H9 (cell line): ENCODE data around the gene OOEP. TPM values are rescaled to one million over a fixed set of nuclear protein-coding genes. Genes with fewer than 3 reads are reported as not detected.
"Not testable (repeated sequence)": the region's sequence is repeated elsewhere in the genome, so short reads cannot be mapped to it uniquely, and the experiment has no call there.

Experiments
- DNase-seq: peaks from one replicate; pipeline ENCODE4 v3.0.0-alpha.2; 2017
- H2AFZ ChIP-seq: one replicate; pipeline ENCODE4 v1.6.1; 2013; ENCODE audit warnings: mild to moderate bottlenecking, low read length, control low read depth, moderate library complexity
- H2AK5ac ChIP-seq: 2 replicates; pipeline ENCODE4 v1.6.1; 2013; ENCODE audit warnings: low read length, control low read depth, mixed read lengths; ENCODE audit not compliant: insufficient read length
- H2BK120ac ChIP-seq: one replicate; pipeline ENCODE4 v1.6.1; 2013; ENCODE audit warnings: low read depth, mild to moderate bottlenecking, low read length, control low read depth, inconsistent platforms; ENCODE audit not compliant: poor library complexity, severe bottlenecking
- H2BK12ac ChIP-seq: 2 replicates; pipeline ENCODE4 v1.6.1; 2013; ENCODE audit warnings: low read length, control low read depth, mixed read lengths, low read depth; ENCODE audit not compliant: insufficient read length
- H2BK15ac ChIP-seq: 2 replicates; pipeline ENCODE4 v1.6.1; 2013; ENCODE audit warnings: low read depth, low read length, control low read depth
- H2BK20ac ChIP-seq: one replicate; pipeline ENCODE4 v1.6.1; 2013; ENCODE audit warnings: low read depth, mild to moderate bottlenecking, low read length, control low read depth, inconsistent platforms; ENCODE audit not compliant: poor library complexity, severe bottlenecking
- H2BK5ac ChIP-seq: 2 replicates; pipeline ENCODE4 v1.6.1; 2013; ENCODE audit warnings: low read length, control low read depth, mixed read lengths; ENCODE audit not compliant: insufficient read length
- H3K14ac ChIP-seq: 2 replicates; pipeline ENCODE4 v1.6.1; 2013; ENCODE audit warnings: low read length, control low read depth; ENCODE audit not compliant: insufficient read depth
- H3K18ac ChIP-seq: 2 replicates; pipeline ENCODE4 v1.6.1; 2013; ENCODE audit warnings: low read depth, mild to moderate bottlenecking, mixed read lengths, low read length, control low read depth; ENCODE audit not compliant: insufficient read length
- H3K23ac ChIP-seq: 2 replicates; pipeline ENCODE4 v1.6.1; 2013; ENCODE audit warnings: low read length, control low read depth, mixed read lengths, low read depth; ENCODE audit not compliant: insufficient read length
- H3K23me2 ChIP-seq: 2 replicates; pipeline ENCODE4 v1.6.1; 2013; ENCODE audit warnings: low read depth, mild to moderate bottlenecking, mixed read lengths, low read length, control low read depth; ENCODE audit not compliant: insufficient read length, poor library complexity, severe bottlenecking
- H3K27ac ChIP-seq: 2 replicates; pipeline ENCODE4 v1.5.1; 2013; ENCODE audit warnings: low read length, control low read depth, mixed read lengths, low read depth; ENCODE audit not compliant: insufficient read length
- H3K27me3 ChIP-seq: 2 replicates; pipeline ENCODE4 v1.6.1; 2013; ENCODE audit warnings: low read length, control low read depth, inconsistent platforms; ENCODE audit not compliant: insufficient read depth
- H3K4ac ChIP-seq: 2 replicates; pipeline ENCODE4 v1.6.1; 2013; ENCODE audit warnings: low read depth, mild to moderate bottlenecking, control low read depth, inconsistent platforms, low read length, moderate library complexity
- H3K4me1 ChIP-seq: 2 replicates; pipeline ENCODE4 v1.6.1; 2013; ENCODE audit warnings: low read length, control low read depth, inconsistent platforms; ENCODE audit not compliant: insufficient read depth
- H3K4me2 ChIP-seq: 2 replicates; pipeline ENCODE4 v1.6.1; 2013; ENCODE audit warnings: low read length, control low read depth, mixed read lengths; ENCODE audit not compliant: insufficient read length, insufficient read depth
- H3K56ac ChIP-seq: 2 replicates; pipeline ENCODE4 v1.6.1; 2013; ENCODE audit warnings: low read depth, mild to moderate bottlenecking, mixed read lengths, low read length, control low read depth; ENCODE audit not compliant: insufficient read length
- H3K79me1 ChIP-seq: 2 replicates; pipeline ENCODE4 v1.6.1; 2013; ENCODE audit warnings: low read depth, mild to moderate bottlenecking, moderate library complexity, low read length, control low read depth, inconsistent platforms; ENCODE audit not compliant: insufficient read depth, poor library complexity, severe bottlenecking
- H3K79me2 ChIP-seq: 2 replicates; pipeline ENCODE4 v1.6.1; 2013; ENCODE audit warnings: low read length, control low read depth, inconsistent platforms; ENCODE audit not compliant: insufficient read depth
- H3K9ac ChIP-seq: 2 replicates; pipeline ENCODE4 v1.6.1; 2013; ENCODE audit warnings: low read length, control low read depth, mixed read lengths; ENCODE audit not compliant: insufficient read length; ENCODE audit errors: extremely low read depth
- H3K9me3 ChIP-seq: one replicate; pipeline ENCODE4 v1.6.1; 2013; ENCODE audit warnings: low read depth, low read length, inconsistent platforms; ENCODE audit not compliant: control insufficient read depth
- H3T11ph ChIP-seq: one replicate; pipeline ENCODE4 v1.6.1; 2013; ENCODE audit warnings: mild to moderate bottlenecking, low read length, control low read depth, inconsistent platforms
- H4K20me1 ChIP-seq: one replicate; pipeline ENCODE4 v1.6.1; 2013; ENCODE audit not compliant: control insufficient read depth, insufficient read length, insufficient read depth
- H4K5ac ChIP-seq: 2 replicates; pipeline ENCODE4 v1.6.1; 2013; ENCODE audit warnings: low read depth, mild to moderate bottlenecking, mixed read lengths, low read length, control low read depth; ENCODE audit not compliant: insufficient read length
- H4K8ac ChIP-seq: replicated peaks from 2 replicates; pipeline ENCODE4 v1.6.1; 2013; ENCODE audit warnings: low read length, control low read depth, mixed read lengths, low read depth; ENCODE audit not compliant: insufficient read length
- H4K91ac ChIP-seq: 2 replicates; pipeline ENCODE4 v1.6.1; 2013; ENCODE audit warnings: low read depth, mild to moderate bottlenecking, moderate library complexity, mixed read lengths, low read length, control low read depth; ENCODE audit not compliant: insufficient read length
- H3K27ac Mint-ChIP-seq, 3 experiments: 2 replicates in 2 of 3; 3 replicates in 1 of 3; pipeline ENCODE4 v1.8.0; 2020 to 2021; ENCODE audit warnings: mixed read lengths in 3 of 3, mild to moderate bottlenecking in 1 of 3, moderate library complexity in 1 of 3
- H3K27me3 Mint-ChIP-seq: 2 replicates; pipeline ENCODE4 v1.8.0; 2021; ENCODE audit warnings: low read depth, mild to moderate bottlenecking, moderate library complexity, mixed read lengths
- H3K36me3 Mint-ChIP-seq, 3 experiments: 2 replicates in 2 of 3; 3 replicates in 1 of 3; pipeline ENCODE4 v1.8.0; 2020 to 2021; ENCODE audit warnings: low read depth in 3 of 3, mixed read lengths in 3 of 3; ENCODE audit not compliant: insufficient read depth in 1 of 3
- H3K4me1 Mint-ChIP-seq, 2 experiments: 2 replicates each; pipeline ENCODE4 v1.8.0; 2020; ENCODE audit warnings: mixed read lengths in 2 of 2
- H3K4me3 Mint-ChIP-seq, 2 experiments: 2 replicates in 1 of 2; 3 replicates in 1 of 2; pipeline ENCODE4 v1.8.0; 2020 to 2021; ENCODE audit warnings: mild to moderate bottlenecking in 2 of 2, mixed read lengths in 2 of 2, moderate library complexity in 1 of 2
- H3K9me3 Mint-ChIP-seq, 2 experiments: 2 replicates in 1 of 2; 3 replicates in 1 of 2; pipeline ENCODE4 v1.8.0; 2020; ENCODE audit warnings: mild to moderate bottlenecking in 2 of 2, mixed read lengths in 2 of 2, moderate library complexity in 1 of 2
- WGBS: extraction: QIAGEN DNeasy Blood & Tissue Kit; methylation state at CpG from one replicate; pipeline ENCODE4 v1.1.7; 2013; ENCODE audit warnings: missing lambda C conversion rate, low lambda C conversion rate, mixed read lengths; ENCODE audit not compliant: insufficient read length; ENCODE audit errors: extremely low coverage; 5-methylcytosine and 5-hydroxymethylcytosine counted together
- total RNA-seq: library from RNA; stranded (reverse); gene quantifications from 2 replicates; pipeline ENCODE4 v1.2.1, GENCODE V29; 2021
- TF ChIP-seq, protein P1 (sequence below): fragments of 200-600 bp; sonication (generic); conservative IDR thresholded peaks from 3 replicates; pipeline ENCODE4 v1.8.0; 2021; ENCODE audit warnings: antibody characterized with exemption, mild to moderate bottlenecking

The OOEP gene
- total RNA-seq, 1 experiment from 2014 or later: not detected

DNA sequence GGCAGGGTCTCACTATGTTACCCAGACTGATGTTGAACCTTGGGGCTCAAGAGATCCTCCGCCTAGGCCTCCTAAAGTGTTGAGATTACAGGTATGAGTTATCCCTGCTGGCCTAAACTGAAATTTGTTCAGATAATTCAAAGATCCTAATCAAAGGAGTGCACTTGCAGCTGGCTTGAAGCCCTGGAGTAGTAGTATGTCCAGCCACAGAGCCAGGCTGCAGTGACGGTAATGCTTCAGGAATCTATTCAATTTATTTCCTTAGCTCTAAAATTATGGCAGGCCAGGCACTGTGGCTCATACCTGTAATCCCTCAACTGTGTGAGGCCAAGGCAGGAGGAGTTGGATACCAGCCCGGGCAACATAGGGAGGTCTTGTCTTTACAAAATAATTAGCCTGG, 23.6 kb upstream of the OOEP start:
- Histone ChIP-seq H3K14ac (no peak overlapping the region), H3K4me1 (no peaks in the 10 kb centered on the region), H2AFZ (no peak overlapping the region), H2BK20ac (no peak overlapping the region), H3T11ph (no peak overlapping the region), H3K23ac (no peak overlapping the region), H3K79me2 (no peaks in the 10 kb centered on the region), H4K8ac (no peak overlapping the region), H3K56ac (no peak overlapping the region), H2BK15ac (no peak overlapping the region; the same call in 1 of the 2 replicates), H4K5ac (no peak overlapping the region), H2AK5ac (no peak overlapping the region), H3K9ac (no peak overlapping the region), H4K91ac (no peak overlapping the region), H3K18ac (no peak overlapping the region), H2BK5ac (no peak overlapping the region), H2BK120ac (no peak overlapping the region), H3K23me2 (peaks cover 7% of the 10 kb centered on the region), H4K20me1 (no peaks in the 10 kb centered on the region), H3K79me1 (no peaks in the 10 kb centered on the region), H3K4ac (no peak overlapping the region), H3K27me3 (no peaks in the 10 kb centered on the region), H3K27ac (no peak overlapping the region), H2BK12ac (no peak overlapping the region), H3K4me2 (no peak overlapping the region), H3K9me3 (no peaks in the 10 kb centered on the region)
- H3K27ac Mint-ChIP-seq: no peak overlapping the region; a peak in 1 of 7 replicates
- no peak overlapping the region for H3K4me3 Mint-ChIP-seq
- TF ChIP-seq, protein P1, sequence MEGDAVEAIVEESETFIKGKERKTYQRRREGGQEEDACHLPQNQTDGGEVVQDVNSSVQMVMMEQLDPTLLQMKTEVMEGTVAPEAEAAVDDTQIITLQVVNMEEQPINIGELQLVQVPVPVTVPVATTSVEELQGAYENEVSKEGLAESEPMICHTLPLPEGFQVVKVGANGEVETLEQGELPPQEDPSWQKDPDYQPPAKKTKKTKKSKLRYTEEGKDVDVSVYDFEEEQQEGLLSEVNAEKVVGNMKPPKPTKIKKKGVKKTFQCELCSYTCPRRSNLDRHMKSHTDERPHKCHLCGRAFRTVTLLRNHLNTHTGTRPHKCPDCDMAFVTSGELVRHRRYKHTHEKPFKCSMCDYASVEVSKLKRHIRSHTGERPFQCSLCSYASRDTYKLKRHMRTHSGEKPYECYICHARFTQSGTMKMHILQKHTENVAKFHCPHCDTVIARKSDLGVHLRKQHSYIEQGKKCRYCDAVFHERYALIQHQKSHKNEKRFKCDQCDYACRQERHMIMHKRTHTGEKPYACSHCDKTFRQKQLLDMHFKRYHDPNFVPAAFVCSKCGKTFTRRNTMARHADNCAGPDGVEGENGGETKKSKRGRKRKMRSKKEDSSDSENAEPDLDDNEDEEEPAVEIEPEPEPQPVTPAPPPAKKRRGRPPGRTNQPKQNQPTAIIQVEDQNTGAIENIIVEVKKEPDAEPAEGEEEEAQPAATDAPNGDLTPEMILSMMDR: no peak
- H3K9me3 Mint-ChIP-seq: peaks cover 3% of the 10 kb centered on the region in 2 experiments; a peak in 4 of 5 replicates
- no peak for DNase-seq
- peaks cover 3% of the 10 kb centered on the region for H3K27me3 Mint-ChIP-seq
- no CpG with 5 or more reads among the region's 3 CpGs for WGBS
- H3K36me3 Mint-ChIP-seq: no peaks in the 10 kb centered on the region; a peak in 2 of 7 replicates
- H3K4me1 Mint-ChIP-seq: peaks cover 9 to 12% of the 10 kb centered on the region in 2 experiments; a peak in 3 of 4 replicates

DNA sequence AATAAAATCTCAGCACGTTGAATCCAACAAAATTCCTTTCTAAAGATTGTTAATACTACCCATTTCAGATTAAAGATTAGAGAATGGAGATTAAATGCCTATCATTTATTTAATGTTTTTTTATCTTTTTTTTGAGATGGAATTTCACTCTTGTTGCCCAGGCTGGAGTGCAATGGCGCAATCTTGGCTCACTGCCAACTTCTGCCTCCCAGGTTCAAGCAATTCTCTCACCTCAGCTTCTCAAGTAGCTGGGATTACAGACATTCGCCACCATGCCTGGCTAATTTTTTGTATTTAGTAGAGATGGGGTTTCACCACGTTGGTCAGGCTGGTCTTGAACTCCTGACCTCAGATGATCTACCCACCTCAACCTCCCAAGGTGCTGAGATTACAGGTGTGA, 22.5 kb upstream of the OOEP start:
- not testable (repeated sequence) for H2BK12ac ChIP-seq, H4K8ac ChIP-seq, H3K14ac ChIP-seq, H3T11ph ChIP-seq, H3K18ac ChIP-seq, H3K23ac ChIP-seq, H4K5ac ChIP-seq, H3K27me3 Mint-ChIP-seq, H3K79me2 ChIP-seq, H4K91ac ChIP-seq, H2BK5ac ChIP-seq, H3K9me3 Mint-ChIP-seq, H3K27me3 ChIP-seq, H3K79me1 ChIP-seq, H3K27ac ChIP-seq, H3K36me3 Mint-ChIP-seq, H3K4me2 ChIP-seq, H2BK15ac ChIP-seq, H3K23me2 ChIP-seq, H4K20me1 ChIP-seq, H3K56ac ChIP-seq, H2AFZ ChIP-seq, H2AK5ac ChIP-seq, H3K9me3 ChIP-seq, H3K9ac ChIP-seq, DNase-seq, H3K4me1 ChIP-seq, H2BK120ac ChIP-seq, H3K4me3 Mint-ChIP-seq, H3K27ac Mint-ChIP-seq, H3K4ac ChIP-seq, H2BK20ac ChIP-seq
- H3K4me1 Mint-ChIP-seq: peaks cover 14 to 16% of the 10 kb centered on the region in 2 experiments
- WGBS: no CpG with 5 or more reads among the region's 4 CpGs
